GM21381 (cell line): Measurements from ENCODE around the gene GHRH.

ENCODE experiments used
- ATAC-seq: cut with Tn5 transposase; IDR thresholded peaks from one replicate; pipeline ENCODE4 v1.9.1; 2021; ENCODE audit warnings: mild to moderate bottlenecking, moderate library complexity; ENCODE audit not compliant: unreplicated experiment

The GHRH gene, protein sequence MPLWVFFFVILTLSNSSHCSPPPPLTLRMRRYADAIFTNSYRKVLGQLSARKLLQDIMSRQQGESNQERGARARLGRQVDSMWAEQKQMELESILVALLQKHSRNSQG

DNA sequence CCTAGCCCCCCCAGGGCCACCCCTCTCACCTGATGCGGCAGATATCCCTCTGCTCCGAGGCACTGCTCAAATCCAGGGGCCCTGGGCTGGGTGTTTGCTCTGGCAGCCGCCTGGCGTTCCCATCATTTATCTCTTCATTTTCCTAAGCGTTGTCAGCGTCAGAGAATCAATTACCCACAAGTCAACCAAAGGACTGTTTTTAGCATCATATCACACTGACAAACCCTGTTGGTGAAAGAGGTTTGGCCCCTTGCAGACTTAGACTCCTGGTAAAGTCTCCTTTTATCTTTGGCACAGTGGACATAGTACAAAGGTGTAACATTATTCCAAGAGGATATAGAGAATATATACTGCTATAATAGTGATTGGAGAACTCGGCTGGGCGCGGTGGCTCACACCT lies at the start of gene GHRH:
GHRH (minus strand) TSS at position 101 of the 400 bp plus-strand sequence. CDS start 4,925 bp downstream, outside the sequence.
- no peak for ATAC-seq

DNA sequence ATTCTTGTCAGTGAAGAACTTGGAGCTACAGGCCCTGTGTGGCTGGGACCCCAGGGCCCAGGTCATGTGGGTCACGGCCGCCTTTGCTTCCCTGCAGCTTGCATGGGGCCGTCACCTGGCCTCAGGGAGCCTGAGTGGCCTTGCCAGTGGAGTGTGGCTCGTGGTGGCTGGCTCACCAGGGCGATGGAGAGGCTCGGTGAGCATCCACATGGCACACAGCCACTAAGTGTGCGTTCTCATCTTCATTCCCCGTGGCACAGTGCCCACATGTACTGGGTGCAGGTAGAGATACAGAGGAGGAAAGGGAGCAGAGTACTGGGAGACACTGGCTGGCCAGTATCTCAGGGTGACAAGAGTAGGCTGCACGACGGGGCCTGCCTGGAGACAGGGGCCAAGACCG lies 49.3 kb upstream of the GHRH start:
- ATAC-seq: no peak

DNA sequence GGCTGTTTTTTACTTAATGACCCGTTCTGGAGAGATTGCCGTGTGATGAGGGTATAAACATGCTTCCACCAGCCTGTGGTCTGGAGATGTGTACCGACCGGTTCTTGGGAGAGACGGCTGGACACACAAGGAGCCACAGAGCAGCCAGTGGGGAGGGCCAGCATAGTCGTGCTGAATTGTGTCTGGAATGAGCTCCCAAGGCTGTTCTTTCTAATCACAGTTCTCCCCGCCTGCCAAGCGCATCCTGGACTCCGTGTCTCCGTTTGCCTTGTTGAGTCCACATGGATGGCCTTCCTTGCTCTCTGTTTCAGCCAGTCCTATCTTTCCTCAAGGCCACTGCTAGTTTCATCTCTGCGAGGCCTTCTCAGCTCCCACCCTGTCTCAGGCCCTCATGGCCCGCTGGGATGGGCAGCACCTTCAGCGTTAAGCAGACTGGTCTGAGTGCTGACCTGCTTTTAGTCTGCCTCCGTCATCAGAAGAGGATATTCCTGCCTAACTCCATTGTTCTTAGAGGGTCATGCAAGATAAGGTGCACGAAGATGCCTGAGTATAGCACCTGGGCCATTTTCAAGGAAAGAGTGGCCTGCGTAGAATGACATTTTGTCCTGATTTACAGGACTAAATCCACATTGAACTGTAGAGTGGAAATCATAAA lies 48.4 kb upstream of the GHRH start:
- ATAC-seq: no peak

DNA sequence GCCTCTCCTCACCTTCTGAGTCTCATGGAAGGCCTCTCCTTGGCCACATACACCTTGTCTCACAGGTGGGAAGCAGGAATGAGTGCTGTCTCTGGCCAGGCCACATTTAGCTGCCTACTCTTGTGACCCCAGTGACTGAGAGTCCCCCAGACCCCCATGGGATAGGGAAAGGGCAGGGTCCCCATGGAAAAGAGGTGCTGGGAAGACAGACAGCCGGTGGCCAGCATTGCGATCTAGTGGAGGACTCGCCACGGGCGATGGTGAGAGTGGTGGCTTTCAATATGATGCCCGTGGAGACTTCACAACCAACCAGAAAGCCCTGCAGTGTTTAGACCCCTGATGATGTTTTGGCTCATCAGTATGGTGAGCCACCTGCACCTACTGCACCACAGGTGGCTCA lies 47.7 kb upstream of the GHRH start:
- no peak for ATAC-seq

DNA sequence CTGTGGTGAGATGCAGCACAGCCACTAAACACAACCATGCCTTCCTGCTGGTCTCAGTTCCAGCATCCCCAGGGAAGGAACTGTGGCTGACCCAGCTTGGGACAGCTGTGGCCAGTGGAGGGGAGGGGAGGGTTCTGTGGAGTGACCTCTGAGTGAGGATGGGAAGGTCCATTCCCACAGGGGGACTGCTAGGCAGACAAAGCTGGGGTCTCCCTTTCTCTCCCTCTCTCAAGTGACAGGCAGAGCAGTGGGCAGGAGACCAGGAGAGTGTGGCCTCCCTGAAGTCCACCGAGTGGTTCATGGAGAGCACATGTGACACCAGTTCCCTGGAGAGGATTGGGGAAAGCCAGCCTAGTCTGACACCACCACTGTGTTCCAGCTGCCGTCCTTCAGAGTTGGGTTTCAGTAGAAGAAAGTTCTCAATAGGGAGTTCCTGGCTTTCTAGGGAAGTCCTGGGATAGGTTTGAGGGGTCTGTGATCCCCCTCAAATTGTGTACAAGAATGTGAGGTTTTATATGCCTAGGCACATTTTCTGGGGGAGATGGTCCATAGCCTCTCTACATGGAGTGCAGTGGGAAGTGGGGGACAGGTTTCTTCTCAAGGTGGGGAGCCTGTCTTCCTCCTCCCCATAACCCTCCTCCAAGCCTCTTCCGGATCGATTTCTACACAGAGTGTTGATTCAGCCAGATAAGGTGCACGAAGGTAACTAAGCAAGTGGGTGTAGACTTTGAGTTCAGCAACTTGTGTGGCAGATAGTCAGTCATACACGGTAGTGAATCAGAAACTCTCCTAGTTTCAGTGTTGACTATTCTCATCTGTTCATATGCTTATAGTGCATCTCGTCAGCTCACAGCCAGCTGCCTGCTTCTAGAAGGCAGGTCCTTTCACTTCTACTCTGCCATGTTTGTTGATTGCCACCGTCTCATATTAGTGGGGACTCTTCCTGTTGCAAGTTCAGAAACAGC lies 46.8 kb upstream of the GHRH start:
- peak; percentile 86 for ATAC-seq

DNA sequence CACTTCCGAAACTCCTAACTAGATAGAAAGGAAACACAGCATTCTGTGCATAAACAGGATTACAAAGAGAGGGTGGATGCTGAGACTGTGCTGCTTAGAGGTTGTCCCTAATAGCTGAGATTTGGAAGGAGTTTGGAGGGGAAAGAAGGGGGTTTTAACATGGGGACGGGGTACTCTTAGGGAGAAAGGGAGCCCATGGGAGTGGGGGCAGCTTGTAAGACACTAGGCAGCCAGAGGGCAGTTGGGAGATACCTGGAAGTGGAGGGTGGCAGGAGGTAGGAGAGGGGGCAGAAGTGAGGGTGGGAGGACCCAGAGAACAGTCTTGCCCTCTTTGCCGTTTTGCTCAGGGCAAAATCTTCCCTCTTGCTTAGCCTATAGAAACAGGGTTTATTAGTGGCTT lies 44.2 kb upstream of the GHRH start:
- no peak for ATAC-seq

DNA sequence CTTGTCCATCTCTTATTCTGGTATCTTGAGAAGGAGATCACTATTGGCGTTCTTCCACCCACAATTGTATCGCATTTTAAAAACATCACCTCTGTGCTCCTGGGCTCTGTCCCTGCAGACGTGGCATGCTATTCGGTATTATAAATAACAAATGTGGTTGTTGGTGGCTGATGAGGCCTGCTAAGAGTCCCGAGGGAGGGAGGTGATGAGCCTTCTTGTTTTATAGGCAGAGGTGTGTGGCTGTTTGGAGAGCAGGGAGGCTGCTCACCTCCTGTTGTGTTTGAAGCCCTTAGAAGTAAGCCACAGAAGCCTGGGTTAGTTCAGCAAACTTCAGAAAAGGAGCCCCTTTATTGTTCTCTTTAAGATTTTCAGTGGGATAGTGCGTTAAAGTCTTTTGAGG lies 43.5 kb upstream of the GHRH start:
- ATAC-seq: no peak

DNA sequence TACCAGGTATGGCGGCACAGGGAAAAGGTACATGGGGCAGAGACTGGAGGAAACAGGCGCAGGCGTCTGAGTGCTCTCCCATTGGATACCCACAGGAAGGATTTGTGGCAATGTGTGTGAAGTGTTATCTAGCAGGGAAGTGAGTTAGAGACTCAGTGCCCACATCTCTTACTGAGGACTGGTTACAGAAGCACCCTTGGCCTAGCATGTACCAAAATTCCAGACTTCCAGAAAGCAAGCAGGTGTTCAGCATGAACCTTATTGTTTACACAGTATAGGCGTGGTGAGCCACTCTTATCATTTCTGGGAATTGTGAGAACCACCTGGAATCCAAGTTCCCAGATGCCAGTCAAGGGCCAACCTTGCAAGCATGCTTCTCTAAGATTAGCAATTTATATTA lies 42.0 kb upstream of the GHRH start:
- no peak for ATAC-seq

DNA sequence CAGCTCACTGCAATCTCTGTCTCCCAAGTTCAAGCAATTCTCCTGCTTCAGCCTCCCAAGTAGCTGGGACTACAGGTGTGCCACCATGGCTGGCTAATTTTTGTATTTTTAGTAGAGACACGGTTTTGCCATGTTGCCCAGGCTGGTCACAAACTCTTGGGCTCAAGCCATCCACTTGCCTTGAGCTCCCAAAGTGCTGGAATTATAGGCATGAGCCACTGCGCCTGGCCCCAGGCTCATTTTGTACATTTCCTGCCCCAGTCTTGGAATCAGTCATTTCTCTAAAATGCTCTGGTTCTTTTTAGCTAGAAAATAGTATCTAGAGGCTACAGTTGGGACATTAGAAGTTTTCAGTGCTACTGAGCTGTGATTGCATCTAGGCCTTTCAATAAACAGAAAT lies 41.4 kb upstream of the GHRH start:
- ATAC-seq: no peak

DNA sequence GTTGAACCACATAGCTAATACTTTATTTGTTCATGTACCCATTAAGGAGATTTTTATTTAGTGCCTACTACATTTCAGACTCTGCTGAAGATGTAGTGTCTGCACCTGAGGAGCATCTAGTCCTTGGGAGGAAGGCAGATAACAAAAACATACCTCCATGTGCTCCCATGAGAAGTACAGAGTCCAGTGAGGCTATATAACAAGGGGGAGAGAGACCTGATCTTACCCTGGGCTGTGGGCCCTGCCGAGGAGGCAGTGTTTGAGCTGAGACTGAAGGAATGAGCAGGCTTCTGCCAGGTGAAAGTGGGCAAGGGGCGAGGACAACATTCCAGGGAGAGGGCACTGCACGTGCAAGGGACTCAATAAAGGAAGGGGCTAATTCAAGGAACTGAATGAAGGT lies 39.9 kb upstream of the GHRH start:
- no peak for ATAC-seq

DNA sequence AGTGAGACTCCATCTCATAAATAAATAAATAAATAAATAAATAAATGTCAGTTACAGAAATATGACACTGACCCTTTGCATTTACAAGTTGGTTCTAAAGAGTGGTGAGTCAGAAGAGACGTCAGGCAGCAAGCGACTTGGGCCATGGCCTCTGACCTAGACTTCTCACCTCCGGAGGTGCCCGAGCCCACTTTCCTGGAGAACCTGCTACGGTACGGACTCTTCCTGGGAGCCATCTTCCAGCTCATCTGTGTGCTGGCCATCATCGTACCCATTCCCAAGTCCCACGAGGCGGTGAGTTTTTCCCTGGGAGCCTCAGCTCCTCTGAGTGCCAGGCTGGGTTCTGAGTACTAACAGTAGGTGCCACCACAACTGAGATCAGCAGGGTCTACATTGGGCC lies 39.5 kb upstream of the GHRH start:
- no peak for ATAC-seq

DNA sequence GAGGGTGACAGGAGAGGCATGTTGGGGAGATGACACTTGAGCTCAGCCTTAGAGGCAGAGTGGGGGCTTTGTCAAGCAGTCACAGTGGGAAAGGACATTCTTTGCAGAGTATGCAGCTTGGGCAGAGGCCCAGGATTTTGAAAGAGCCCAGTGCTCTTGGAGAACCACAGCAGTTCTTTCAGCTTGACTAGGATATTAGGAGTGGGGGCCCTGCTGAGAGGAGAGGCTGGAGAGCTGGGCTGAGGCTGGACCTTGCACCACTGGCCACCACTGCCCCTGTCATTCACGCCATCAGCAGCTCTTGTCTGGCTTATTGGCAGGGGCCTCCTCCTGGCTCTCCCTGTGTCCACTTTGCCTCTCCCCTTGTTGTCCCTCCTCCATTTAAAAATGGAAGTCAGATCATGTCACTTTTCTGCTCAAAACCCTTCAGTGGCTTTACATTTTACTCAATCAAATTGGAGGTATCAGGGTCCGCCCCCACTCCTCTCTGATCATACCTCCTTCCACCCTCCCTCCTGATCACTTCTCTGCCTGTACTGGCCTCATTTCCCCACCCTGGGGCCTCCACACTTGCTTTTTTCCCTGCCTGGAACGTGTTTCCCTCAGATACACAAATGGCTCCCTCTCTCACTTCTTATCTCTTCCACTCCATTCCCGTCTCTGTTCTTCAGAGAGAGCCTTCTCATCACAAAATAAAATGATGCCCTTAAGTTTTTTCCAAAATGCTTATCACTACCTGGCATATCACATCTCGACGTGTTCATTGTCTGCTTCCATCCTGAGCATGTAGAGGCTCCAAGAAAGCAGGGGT lies 38.3 kb upstream of the GHRH start:
- no peak for ATAC-seq

DNA sequence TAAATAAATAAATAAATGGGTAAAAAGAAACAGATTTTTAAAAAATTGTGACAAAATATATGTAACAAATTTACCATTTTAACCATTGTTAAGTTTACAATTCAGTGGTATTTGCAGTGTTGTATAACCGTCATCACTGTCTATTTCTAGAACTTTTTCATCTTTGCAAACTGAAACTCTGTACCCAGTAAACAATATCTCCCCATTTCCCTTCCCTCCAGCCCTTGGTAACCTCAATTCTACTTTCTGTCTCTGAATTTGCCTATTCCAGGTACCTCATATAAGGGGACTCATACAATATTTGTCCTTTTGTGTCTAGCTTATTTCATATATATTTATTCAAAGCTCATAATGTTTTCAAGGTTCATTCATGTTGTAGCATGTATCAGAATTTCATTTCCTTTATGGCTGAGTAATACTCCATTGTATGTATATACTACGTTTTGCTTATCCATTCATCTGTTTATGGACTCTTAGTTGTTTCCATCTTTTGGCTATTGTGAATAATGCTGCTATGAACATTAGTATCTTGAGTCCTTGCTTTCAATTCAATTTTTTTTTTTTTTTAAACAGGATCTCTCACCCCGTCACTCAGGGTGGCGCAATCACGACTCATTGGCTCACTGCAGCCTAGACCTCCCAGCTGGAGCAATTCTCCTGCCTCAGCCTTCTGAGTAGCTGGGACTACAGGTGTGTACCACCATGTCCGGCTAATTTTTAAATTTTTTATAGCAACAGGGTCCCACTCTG lies 36.8 kb upstream of the GHRH start:
- no peak for ATAC-seq

DNA sequence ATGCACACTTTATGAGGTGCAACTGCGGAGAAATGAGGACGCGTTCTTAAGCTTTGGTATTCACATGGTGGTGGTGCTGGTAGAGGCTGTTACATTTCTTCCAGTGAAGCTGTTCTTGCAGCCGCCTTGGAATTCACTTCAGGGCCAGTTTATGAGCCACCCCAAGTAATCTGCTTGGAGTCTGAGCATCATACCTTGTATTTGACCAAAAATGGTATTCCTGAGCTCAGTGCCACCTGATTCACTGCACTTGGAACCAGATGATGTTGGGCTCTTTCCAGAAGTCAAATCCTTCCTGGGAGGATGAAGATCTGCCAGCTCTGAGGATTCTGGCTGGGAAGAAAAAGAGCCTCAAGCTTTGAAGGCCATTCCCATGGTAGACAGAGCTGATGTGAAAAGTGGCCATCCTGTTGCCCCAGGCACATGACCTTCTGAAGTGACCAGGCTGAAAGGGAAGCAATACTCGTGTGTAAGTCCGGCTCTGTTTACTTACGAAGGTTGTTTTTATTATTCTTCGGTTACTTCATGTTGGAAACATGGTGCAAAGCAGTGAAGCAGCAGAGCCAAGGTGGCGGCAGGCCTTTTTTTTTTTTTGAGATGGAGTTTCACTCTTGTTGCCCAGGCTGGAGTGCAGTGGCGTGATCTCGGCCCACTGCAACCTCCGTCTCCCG lies 35.6 kb upstream of the GHRH start:
- ATAC-seq: no peak

DNA sequence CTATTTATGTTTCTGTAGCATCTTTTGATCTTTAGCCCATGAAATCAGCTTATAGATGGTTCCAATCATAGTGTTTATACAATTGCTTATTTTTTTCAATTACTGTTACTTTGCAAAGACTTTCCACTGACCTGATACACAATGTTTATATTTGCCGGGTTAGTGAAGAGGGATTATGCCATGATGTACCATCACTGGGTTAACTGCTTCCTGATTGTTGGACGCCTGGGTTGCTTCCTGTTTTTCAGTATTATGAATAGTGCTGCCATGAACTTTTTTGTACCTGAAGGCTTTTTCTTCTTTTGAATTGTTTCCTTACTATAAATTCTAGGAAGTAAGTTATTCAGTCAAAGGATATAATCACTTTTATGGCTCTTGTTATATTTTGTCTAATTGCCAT lies 34.8 kb upstream of the GHRH start:
- no peak for ATAC-seq

DNA sequence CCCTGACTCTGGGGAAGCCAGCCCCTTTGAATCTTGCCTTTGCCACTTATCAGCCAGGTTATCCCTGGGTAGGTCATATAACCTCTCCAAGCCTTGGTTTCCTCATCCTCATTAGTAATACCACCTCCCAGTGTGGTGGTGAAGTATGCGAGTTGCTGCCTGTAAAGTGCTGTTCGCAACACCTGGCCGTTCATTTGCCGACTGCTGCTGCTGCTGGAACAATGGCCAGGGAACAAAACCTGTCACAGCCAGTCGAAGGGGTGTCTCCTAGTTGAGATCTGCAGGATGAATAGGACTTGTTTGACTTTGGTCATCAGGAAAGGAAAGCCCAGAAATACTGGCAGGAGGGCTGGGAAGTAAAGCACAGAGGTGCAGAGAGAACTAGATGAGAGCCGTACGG lies 34.0 kb upstream of the GHRH start:
- no peak for ATAC-seq

DNA sequence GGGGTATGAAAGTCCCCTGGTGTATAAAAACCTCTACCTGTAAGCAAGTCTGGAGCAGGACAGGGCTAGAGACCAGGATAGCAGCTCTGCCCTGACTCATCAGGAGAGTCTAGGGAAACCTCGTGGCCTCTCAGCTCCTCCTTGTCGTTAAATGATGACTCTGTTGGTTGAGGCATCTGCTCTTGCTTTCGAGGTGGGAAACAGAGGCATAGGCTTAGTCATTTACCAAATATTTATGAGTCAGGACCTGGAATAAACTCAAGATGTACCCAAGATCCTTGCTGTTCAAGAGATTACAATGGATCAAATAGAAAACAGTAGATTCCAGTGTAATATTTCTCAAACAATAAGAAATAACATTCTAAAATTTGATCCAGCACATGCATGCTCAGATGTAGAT lies 33.4 kb upstream of the GHRH start:
- no peak for ATAC-seq

DNA sequence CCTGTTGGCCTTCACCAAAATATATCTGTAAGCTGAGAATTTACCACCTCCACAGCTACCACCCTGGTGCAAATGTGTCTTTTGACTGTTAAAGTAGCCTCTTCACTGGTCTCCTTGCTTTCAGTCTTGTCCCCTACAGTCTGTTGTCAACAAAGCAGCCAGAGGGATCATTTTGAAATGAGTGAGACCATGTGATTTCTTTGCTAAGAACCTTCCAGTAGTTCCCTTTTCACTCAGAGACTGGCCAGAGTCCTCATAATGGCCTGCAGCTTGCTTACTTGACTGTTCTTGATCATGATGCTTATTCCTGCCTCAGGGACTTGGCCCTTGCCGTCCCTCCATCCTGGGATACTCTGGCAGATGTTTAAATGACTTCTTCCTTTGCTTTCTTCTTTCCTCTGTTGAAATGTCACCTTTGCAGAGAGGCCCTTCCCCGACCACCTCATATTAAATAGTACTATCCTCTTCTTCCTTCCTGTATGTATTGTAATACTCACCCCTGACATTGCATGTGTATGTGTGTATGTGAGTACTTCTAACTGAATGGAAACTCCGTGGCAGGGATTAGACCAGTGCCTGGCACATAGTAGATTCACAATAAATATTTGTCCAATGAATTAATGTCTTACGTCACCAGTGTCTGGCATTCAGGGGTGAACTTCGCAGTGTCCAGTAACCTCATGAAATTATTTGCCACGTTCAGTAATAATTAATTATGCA lies 32.8 kb upstream of the GHRH start:
- ATAC-seq: no peak

DNA sequence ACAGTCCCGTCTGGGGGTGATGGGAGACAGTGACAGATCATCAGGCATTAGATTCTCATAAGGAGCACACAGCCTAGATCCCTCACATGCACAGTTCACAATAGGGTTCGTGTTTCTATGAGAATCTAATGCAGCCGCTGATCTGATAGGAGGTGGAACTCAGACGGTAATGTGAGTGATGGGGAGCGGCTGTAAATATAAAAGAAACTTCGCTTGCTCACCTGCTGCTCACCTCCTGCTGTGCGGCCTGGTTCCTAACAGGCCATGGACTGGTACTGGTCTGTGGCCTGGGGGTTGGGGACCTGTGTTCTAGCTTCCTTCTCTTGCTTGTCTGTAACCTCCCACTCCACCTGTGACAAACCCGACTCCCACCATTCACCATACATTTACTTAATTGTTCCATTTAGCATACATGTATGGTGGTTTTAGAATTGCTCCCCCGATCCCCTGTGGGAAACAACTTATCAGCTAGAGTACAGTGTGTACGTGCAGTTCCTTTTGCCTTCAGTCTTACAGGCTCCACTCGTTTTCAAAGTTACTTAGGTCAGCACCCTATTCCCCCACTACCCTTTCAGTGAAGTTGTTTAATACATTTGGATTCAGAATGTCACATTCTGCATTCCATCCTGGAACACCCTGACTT lies 31.8 kb upstream of the GHRH start:
- no peak for ATAC-seq
